ENCODE data around the gene IGFBP6.

Gene IGFBP6

GRCh38 chr12:53060064-53060720 lies 37.3 kb upstream of the IGFBP6 start:
- no peak for DNase-seq (ENCODE audit: low spot score)
- in situ Hi-C loops (cut with MboI; ENCODE audit: low sequenced_read_pairs, unreplicated experiment), result no loop called here
- TF ChIP-seq CTCF (IDR thresholded peaks at IDR 0.05; ENCODE audit: borderline replicate concordance, control extremely low read depth, extremely low read depth, insufficient read depth, missing control alignments), result no peak

- in situ Hi-C loops (cut with MboI; ENCODE audit: low sequenced_read_pairs, unreplicated experiment), result no loop called here
- DNase-seq (ENCODE audit: low spot score), result no peak
- no peak for TF ChIP-seq CTCF (IDR thresholded peaks at IDR 0.05; ENCODE audit: borderline replicate concordance, control extremely low read depth, extremely low read depth, insufficient read depth, missing control alignments)
These were observed 36.7 kb upstream of the IGFBP6 start for GRCh38 chr12:53060721-53061276.

- no peak for DNase-seq (ENCODE audit: low spot score)
- in situ Hi-C loops (cut with MboI; ENCODE audit: low sequenced_read_pairs, unreplicated experiment), result no loop called here
- TF ChIP-seq CTCF (IDR thresholded peaks at IDR 0.05; ENCODE audit: borderline replicate concordance, control extremely low read depth, extremely low read depth, insufficient read depth, missing control alignments), result no peak
These were observed 36.0 kb upstream of the IGFBP6 start for GRCh38 chr12:53061404-53062010.

GRCh38 chr12:53062011-53062961 lies 35.2 kb upstream of the IGFBP6 start:
- no peak for DNase-seq (ENCODE audit: low spot score)
- TF ChIP-seq CTCF (IDR thresholded peaks at IDR 0.05; ENCODE audit: borderline replicate concordance, control extremely low read depth, extremely low read depth, insufficient read depth, missing control alignments), result no peak
- in situ Hi-C loops (cut with MboI; ENCODE audit: low sequenced_read_pairs, unreplicated experiment), result no loop called here

GRCh38 chr12:53062977-53063707 lies 34.3 kb upstream of the IGFBP6 start:
- TF ChIP-seq CTCF (IDR thresholded peaks at IDR 0.05; ENCODE audit: borderline replicate concordance, control extremely low read depth, extremely low read depth, insufficient read depth, missing control alignments), result no peak
- in situ Hi-C loops (cut with MboI; ENCODE audit: low sequenced_read_pairs, unreplicated experiment), result no loop called here
- no peak for DNase-seq (ENCODE audit: low spot score)

Measured in GM13976 (cell line).